Measurements from ENCODE around the gene ZNF729.

The ZNF729 gene

GRCh38 chr19:22335716-22336115 lies 49.5 kb downstream of the ZNF729 start:
- Histone ChIP-seq H3K27ac (replicated peaks) (no peak overlapping the region), H3K4me3 (replicated peaks; ENCODE audit: insufficient read depth, low read length) (no peak overlapping the region), H3K27me3 (ENCODE audit: insufficient read depth, poor library complexity, severe bottlenecking) (no peaks in the 10 kb centered on the region)
- TF ChIP-seq, protein P1, sequence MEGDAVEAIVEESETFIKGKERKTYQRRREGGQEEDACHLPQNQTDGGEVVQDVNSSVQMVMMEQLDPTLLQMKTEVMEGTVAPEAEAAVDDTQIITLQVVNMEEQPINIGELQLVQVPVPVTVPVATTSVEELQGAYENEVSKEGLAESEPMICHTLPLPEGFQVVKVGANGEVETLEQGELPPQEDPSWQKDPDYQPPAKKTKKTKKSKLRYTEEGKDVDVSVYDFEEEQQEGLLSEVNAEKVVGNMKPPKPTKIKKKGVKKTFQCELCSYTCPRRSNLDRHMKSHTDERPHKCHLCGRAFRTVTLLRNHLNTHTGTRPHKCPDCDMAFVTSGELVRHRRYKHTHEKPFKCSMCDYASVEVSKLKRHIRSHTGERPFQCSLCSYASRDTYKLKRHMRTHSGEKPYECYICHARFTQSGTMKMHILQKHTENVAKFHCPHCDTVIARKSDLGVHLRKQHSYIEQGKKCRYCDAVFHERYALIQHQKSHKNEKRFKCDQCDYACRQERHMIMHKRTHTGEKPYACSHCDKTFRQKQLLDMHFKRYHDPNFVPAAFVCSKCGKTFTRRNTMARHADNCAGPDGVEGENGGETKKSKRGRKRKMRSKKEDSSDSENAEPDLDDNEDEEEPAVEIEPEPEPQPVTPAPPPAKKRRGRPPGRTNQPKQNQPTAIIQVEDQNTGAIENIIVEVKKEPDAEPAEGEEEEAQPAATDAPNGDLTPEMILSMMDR (IDR thresholded peaks at IDR 0.05; ENCODE audit: insufficient read depth, low read length), result no peak
- TF ChIP-seq REST (IDR thresholded peaks at IDR 0.05; ENCODE audit: insufficient replicate concordance, low read depth), result no peak
- no peak for TF ChIP-seq GABPA (IDR thresholded peaks at IDR 0.05; ENCODE audit: low read depth)
- no peak for TF ChIP-seq SPI1 (IDR thresholded peaks at IDR 0.05; ENCODE audit: borderline replicate concordance, low read depth)
- TF ChIP-seq POLR2AphosphoS5 (IDR thresholded peaks at IDR 0.05; ENCODE audit: low read depth), result no peak
- no peak for DNase-seq (ENCODE audit: low read depth in 1 of 2, low spot score in 1 of 2)

DNA sequence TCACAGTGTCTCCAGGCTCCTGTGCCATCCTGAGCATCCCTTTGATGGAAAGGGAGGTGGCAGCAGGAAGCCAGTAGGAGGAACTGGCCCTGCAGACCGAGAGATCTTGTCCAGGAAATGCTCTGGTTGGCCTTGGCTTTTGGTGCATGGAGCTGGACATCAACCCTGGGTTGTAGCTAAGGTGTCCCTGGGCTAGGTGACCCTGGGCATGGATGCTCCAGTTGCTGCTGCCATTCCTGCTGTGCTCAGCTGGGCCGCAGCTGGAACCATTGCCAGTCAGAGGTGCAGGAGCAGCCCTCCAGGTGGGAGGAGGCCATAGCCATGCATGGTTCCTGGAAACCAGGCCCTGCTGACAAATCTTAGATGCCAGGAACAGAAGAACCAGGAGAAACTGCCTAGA lies 68.4 kb downstream of the ZNF729 start:
- H3K27ac ChIP-seq (replicated peaks), result no peak overlapping the region
- TF ChIP-seq GABPA (IDR thresholded peaks at IDR 0.05; ENCODE audit: low read depth), result no peak
- TF ChIP-seq POLR2AphosphoS5 (IDR thresholded peaks at IDR 0.05; ENCODE audit: low read depth), result no peak
- no peak for TF ChIP-seq SPI1 (IDR thresholded peaks at IDR 0.05; ENCODE audit: borderline replicate concordance, low read depth)
- TF ChIP-seq, protein P1 (IDR thresholded peaks at IDR 0.05; ENCODE audit: insufficient read depth, low read length), result no peak
- no peak for TF ChIP-seq REST (IDR thresholded peaks at IDR 0.05; ENCODE audit: insufficient replicate concordance, low read depth)
- no peaks in the 10 kb centered on the region for H3K27me3 ChIP-seq (ENCODE audit: insufficient read depth, poor library complexity, severe bottlenecking)
- no peak for DNase-seq (ENCODE audit: low read depth in 1 of 2, low spot score in 1 of 2)
- H3K4me3 ChIP-seq (replicated peaks; ENCODE audit: insufficient read depth, low read length), result no peak overlapping the region

Data from HL-60 (cell line).